ENCODE measurements around the gene NBEAL1. TPM values are rescaled to one million over a fixed set of nuclear protein-coding genes. Genes with fewer than 3 reads are reported as not detected.

The NBEAL1 gene
- total RNA-seq, 1 donor from 2014 or later = 29.0 TPM

GRCh38 chr2:203025592-203025991 lies 10.9 kb downstream of the NBEAL1 start:
- Mint-ChIP-seq H3K36me3 (ENCODE audit: unreplicated experiment) (peaks cover 11% of the 10 kb centered on the region), H3K4me1 (ENCODE audit: unreplicated experiment) (peaks cover 28% of the 10 kb centered on the region), H3K27ac (ENCODE audit: unreplicated experiment) (peak overlapping the region; percentile 2), H3K27me3 (ENCODE audit: unreplicated experiment) (no peaks in the 10 kb centered on the region), H3K4me3 (ENCODE audit: unreplicated experiment) (no peak overlapping the region), H3K9me3 (ENCODE audit: unreplicated experiment) (peaks cover 3% of the 10 kb centered on the region)
- TF ChIP-seq, protein P1, sequence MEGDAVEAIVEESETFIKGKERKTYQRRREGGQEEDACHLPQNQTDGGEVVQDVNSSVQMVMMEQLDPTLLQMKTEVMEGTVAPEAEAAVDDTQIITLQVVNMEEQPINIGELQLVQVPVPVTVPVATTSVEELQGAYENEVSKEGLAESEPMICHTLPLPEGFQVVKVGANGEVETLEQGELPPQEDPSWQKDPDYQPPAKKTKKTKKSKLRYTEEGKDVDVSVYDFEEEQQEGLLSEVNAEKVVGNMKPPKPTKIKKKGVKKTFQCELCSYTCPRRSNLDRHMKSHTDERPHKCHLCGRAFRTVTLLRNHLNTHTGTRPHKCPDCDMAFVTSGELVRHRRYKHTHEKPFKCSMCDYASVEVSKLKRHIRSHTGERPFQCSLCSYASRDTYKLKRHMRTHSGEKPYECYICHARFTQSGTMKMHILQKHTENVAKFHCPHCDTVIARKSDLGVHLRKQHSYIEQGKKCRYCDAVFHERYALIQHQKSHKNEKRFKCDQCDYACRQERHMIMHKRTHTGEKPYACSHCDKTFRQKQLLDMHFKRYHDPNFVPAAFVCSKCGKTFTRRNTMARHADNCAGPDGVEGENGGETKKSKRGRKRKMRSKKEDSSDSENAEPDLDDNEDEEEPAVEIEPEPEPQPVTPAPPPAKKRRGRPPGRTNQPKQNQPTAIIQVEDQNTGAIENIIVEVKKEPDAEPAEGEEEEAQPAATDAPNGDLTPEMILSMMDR (IDR thresholded peaks at IDR 0.05) = no peak
- no peak for DNase-seq (ENCODE audit: extremely low spot score, unreplicated experiment)

GRCh38 chr2:203030545-203030944 lies 15.9 kb downstream of the NBEAL1 start:
- Mint-ChIP-seq H3K9me3 (ENCODE audit: unreplicated experiment) (no peaks in the 10 kb centered on the region), H3K27ac (ENCODE audit: unreplicated experiment) (no peak overlapping the region), H3K4me1 (ENCODE audit: unreplicated experiment) (peaks cover 6% of the 10 kb centered on the region), H3K36me3 (ENCODE audit: unreplicated experiment) (peaks cover 10% of the 10 kb centered on the region), H3K27me3 (ENCODE audit: unreplicated experiment) (no peaks in the 10 kb centered on the region), H3K4me3 (ENCODE audit: unreplicated experiment) (no peak overlapping the region)
- DNase-seq (ENCODE audit: extremely low spot score, unreplicated experiment) = no peak
- TF ChIP-seq, protein P1 (IDR thresholded peaks at IDR 0.05) = no peak

GRCh38 chr2:203030991-203031390 lies 16.3 kb downstream of the NBEAL1 start:
- H3K36me3 Mint-ChIP-seq (ENCODE audit: unreplicated experiment) = peaks cover 10% of the 10 kb centered on the region
- no peak overlapping the region for H3K27ac Mint-ChIP-seq (ENCODE audit: unreplicated experiment)
- TF ChIP-seq, protein P1 (IDR thresholded peaks at IDR 0.05) = no peak
- H3K27me3 Mint-ChIP-seq (ENCODE audit: unreplicated experiment) = no peaks in the 10 kb centered on the region
- H3K4me1 Mint-ChIP-seq (ENCODE audit: unreplicated experiment) = peaks cover 6% of the 10 kb centered on the region
- no peak overlapping the region for H3K4me3 Mint-ChIP-seq (ENCODE audit: unreplicated experiment)
- no peak for DNase-seq (ENCODE audit: extremely low spot score, unreplicated experiment)
- H3K9me3 Mint-ChIP-seq (ENCODE audit: unreplicated experiment) = no peaks in the 10 kb centered on the region

GRCh38 chr2:203033395-203033794 lies 18.7 kb downstream of the NBEAL1 start:
- Mint-ChIP-seq H3K27ac (ENCODE audit: unreplicated experiment) (peak overlapping the region; percentile 19), H3K27me3 (ENCODE audit: unreplicated experiment) (no peaks in the 10 kb centered on the region), H3K9me3 (ENCODE audit: unreplicated experiment) (no peaks in the 10 kb centered on the region), H3K4me1 (ENCODE audit: unreplicated experiment) (peaks cover 27% of the 10 kb centered on the region), H3K4me3 (ENCODE audit: unreplicated experiment) (no peak overlapping the region), H3K36me3 (ENCODE audit: unreplicated experiment) (peaks cover 9% of the 10 kb centered on the region)
- no peak for DNase-seq (ENCODE audit: extremely low spot score, unreplicated experiment)
- TF ChIP-seq, protein P1 (IDR thresholded peaks at IDR 0.05) = no peak

DNA sequence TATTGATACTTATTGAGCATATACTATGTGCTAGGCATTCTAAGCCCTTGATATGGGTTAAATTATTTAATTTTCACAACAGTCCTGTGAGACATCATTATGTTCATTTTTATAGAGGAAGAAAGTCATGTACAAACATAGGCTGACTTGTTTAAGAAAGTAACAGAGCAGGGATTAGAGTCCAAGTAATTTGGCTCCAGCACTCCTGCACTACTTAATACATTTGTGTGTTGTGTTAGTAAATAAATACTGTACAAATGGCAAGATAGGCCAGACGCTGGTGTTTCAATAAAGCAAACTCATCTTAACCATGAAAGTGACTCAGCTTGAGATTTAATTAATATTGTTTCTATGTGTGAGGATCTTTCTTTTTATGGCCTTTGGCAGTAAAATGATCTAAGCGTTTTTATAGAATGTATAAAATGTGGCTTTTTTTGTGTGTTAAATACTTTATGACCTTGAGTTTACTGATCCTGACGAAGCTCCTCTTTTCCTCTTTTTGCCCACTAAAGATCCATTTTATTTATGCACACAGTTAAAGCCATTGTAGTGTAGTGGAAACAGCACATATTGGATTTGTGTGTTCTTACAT lies 21.3 kb downstream of the NBEAL1 start:
- H3K27me3 Mint-ChIP-seq (ENCODE audit: unreplicated experiment) = no peaks in the 10 kb centered on the region
- DNase-seq (ENCODE audit: extremely low spot score, unreplicated experiment) = no peak
- peaks cover 32% of the 10 kb centered on the region for H3K4me1 Mint-ChIP-seq (ENCODE audit: unreplicated experiment)

More for the DNA sequence above, 21.3 kb downstream of the NBEAL1 start:
- TF ChIP-seq, protein P1 (IDR thresholded peaks at IDR 0.05) = no peak
- Mint-ChIP-seq H3K9me3 (ENCODE audit: unreplicated experiment) (no peaks in the 10 kb centered on the region), H3K36me3 (ENCODE audit: unreplicated experiment) (peaks cover 11% of the 10 kb centered on the region), H3K27ac (ENCODE audit: unreplicated experiment) (peak overlapping the region; percentile 85), H3K4me3 (ENCODE audit: unreplicated experiment) (no peak overlapping the region)
